Epithelial cell of esophagus (primary cell): ENCODE data around the gene TENM4.

Experiments used
- DNase-seq: peaks from one replicate; pipeline ENCODE4 v3.0.0; 2010; ENCODE audit warnings: low read depth
- H3K4me3 ChIP-seq: 2 replicates; pipeline ENCODE4 v1.5.1; 2011; ENCODE audit warnings: mild to moderate bottlenecking, low read length, control low read depth
- CTCF ChIP-seq: IDR thresholded peaks from 2 replicates; pipeline ENCODE4 v1.5.1; 2011; ENCODE audit warnings: low read depth, mild to moderate bottlenecking, low read length, control low read depth, inconsistent platforms; ENCODE audit not compliant: insufficient read depth; ENCODE audit errors: missing control alignments

The TENM4 gene

GRCh38 chr11:79241852-79242241 is 199.0 kb downstream of the TENM4 start:
- no peak overlapping the region for H3K4me3 ChIP-seq
- no peak for DNase-seq
- no peak for TF ChIP-seq CTCF

GRCh38 chr11:79241205-79241851 is 199.5 kb downstream of the TENM4 start:
- no peak overlapping the region for H3K4me3 ChIP-seq
- DNase-seq, result no peak
- TF ChIP-seq CTCF, result no peak

GRCh38 chr11:79237703-79238102 is 203.1 kb downstream of the TENM4 start:
- no peak overlapping the region for H3K4me3 ChIP-seq
- DNase-seq, result no peak
- no peak for TF ChIP-seq CTCF

GRCh38 chr11:79237091-79237490 is 203.7 kb downstream of the TENM4 start:
- DNase-seq, result peak; percentile 54

GRCh38 chr11:79236541-79236971 is 204.3 kb downstream of the TENM4 start:
- H3K4me3 ChIP-seq, result no peak overlapping the region
- no peak for TF ChIP-seq CTCF
- DNase-seq, result peak; percentile 60

More at GRCh38 chr11:79237091-79237490, 203.7 kb downstream of the TENM4 start:
- TF ChIP-seq CTCF, result no peak
- no peak overlapping the region for H3K4me3 ChIP-seq

GRCh38 chr11:79235696-79236095 is 205.1 kb downstream of the TENM4 start:
- no peak overlapping the region for H3K4me3 ChIP-seq
- TF ChIP-seq CTCF, result no peak
- DNase-seq, result no peak

- DNase-seq, result no peak
- H3K4me3 ChIP-seq, result no peak overlapping the region
- TF ChIP-seq CTCF, result no peak
Observed at GRCh38 chr11:79232346-79232745, 208.5 kb downstream of the TENM4 start.
